ENCODE results near the gene MLLT10.

DNA sequence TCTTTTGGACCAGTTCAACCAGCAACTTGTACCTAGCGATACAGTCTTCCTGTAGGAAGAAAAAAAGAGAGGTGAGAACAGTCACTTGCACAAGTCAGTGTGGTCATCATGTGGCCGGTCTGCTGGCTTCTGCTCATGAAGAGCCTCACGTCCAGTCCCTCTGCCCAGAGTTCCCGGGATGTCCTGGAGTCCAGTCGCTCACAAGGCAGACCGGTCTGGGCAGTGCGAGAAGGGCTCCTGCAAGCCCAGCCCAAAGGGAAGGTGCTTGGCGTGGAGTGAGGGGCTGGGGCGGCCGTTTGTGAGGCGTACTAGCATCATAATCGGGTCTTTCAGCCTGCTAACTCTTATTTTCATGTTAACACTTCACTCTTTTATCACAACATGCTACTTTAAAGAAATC lies 222.7 kb downstream of the MLLT10 start:
- TF ChIP-seq, protein P1, sequence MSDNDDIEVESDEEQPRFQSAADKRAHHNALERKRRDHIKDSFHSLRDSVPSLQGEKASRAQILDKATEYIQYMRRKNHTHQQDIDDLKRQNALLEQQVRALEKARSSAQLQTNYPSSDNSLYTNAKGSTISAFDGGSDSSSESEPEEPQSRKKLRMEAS (CRISPR knock-in tag; IDR thresholded peaks at IDR 0.05) = no peak
- TF ChIP-seq, protein P2, sequence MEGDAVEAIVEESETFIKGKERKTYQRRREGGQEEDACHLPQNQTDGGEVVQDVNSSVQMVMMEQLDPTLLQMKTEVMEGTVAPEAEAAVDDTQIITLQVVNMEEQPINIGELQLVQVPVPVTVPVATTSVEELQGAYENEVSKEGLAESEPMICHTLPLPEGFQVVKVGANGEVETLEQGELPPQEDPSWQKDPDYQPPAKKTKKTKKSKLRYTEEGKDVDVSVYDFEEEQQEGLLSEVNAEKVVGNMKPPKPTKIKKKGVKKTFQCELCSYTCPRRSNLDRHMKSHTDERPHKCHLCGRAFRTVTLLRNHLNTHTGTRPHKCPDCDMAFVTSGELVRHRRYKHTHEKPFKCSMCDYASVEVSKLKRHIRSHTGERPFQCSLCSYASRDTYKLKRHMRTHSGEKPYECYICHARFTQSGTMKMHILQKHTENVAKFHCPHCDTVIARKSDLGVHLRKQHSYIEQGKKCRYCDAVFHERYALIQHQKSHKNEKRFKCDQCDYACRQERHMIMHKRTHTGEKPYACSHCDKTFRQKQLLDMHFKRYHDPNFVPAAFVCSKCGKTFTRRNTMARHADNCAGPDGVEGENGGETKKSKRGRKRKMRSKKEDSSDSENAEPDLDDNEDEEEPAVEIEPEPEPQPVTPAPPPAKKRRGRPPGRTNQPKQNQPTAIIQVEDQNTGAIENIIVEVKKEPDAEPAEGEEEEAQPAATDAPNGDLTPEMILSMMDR (IDR thresholded peaks at IDR 0.05) = no peak
- no peak for TF ChIP-seq NR2C2 (CRISPR knock-in tag; IDR thresholded peaks at IDR 0.05)
- no peak for TF ChIP-seq SMAD4 (CRISPR knock-in tag; IDR thresholded peaks at IDR 0.05)
- TF ChIP-seq KAT7 (CRISPR knock-in tag; IDR thresholded peaks at IDR 0.05; ENCODE audit: borderline replicate concordance) = no peak
- TF ChIP-seq TP53 (CRISPR knock-in tag; IDR thresholded peaks at IDR 0.05) = no peak
- TF ChIP-seq NFE2L1 (CRISPR knock-in tag; IDR thresholded peaks at IDR 0.05) = no peak
- TF ChIP-seq, protein P3, sequence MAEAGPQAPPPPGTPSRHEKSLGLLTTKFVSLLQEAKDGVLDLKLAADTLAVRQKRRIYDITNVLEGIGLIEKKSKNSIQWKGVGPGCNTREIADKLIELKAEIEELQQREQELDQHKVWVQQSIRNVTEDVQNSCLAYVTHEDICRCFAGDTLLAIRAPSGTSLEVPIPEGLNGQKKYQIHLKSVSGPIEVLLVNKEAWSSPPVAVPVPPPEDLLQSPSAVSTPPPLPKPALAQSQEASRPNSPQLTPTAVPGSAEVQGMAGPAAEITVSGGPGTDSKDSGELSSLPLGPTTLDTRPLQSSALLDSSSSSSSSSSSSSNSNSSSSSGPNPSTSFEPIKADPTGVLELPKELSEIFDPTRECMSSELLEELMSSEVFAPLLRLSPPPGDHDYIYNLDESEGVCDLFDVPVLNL (CRISPR knock-in tag; IDR thresholded peaks at IDR 0.05; ENCODE audit: borderline replicate concordance, low read depth) = no peak

Data from WTC11 (cell line).